NCI-H1092 treated with DMSO at 0.1 percent for 48 hours (cell line): ENCODE data around the gene IFRD1.
A peak's percentile ranks its signal among the peaks of the same experiment; 100 is the strongest.
"Not testable (repeated sequence)": the region's sequence is repeated elsewhere in the genome, so short reads cannot be mapped to it uniquely, and the experiment has no call there.

Experiments used
- DNase-seq: peaks from one replicate; lab custom pipeline; 2025; lab: John Stamatoyannopoulos, UW

IFRD1 gene

DNA sequence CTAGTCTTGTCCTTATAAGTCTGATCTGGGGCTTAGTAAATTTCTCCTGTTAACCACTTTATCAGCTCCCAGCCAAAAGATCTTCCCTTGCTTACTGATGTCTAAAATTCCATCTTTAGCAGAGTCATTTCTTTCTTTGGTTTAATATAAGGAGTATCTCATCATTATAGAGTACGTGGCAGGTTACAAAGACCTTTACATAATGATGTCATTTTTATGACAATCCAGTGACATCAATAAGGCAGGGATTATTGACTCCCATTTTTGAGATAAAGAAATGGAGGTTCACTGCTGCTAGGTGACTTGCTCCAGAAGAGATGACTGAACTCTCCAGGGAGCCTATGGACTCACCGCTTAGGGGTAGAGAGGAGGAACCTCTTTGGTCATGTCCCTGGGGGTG is 8.1 kb upstream of the IFRD1 start:
- DNase-seq: no peak

DNA sequence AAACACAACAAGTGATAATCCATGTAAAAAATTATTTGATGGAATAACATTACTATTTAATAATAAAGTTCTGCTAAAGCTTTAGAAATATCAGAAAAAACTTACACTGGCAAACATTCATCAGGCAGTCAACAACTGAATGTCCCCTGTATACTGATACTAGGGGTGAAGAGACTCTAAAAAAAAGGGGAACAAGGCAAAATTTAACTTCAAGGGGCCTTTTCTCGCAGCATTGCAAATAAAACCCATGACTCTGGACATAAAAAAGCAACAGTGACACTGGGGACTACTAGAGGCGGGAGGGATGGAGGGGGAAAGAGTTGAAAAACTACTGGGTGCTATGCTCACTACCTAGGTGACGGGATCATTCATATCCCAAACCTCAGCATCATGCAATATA is 5.8 kb upstream of the IFRD1 start:
- DNase-seq: no peak

DNA sequence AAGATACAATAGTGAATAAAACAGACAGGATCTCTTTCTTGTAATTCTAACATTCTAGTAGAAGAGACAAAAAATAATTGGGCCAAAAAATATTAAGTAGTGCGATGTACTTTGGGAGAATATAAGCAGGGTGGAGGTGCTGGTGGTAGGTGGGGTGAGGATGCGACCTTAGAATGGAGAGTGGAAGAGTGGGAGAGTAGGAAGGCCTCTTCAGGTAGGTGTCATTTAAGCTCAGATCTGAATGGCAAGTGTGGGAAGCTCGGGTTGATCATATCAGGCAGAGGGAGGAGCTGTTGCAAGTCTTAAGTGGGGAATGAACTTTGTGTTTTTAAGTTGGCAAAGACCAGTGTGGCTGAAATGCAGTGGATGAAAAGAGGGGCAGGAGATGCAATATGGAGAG is 3.8 kb upstream of the IFRD1 start:
- DNase-seq: no peak

DNA sequence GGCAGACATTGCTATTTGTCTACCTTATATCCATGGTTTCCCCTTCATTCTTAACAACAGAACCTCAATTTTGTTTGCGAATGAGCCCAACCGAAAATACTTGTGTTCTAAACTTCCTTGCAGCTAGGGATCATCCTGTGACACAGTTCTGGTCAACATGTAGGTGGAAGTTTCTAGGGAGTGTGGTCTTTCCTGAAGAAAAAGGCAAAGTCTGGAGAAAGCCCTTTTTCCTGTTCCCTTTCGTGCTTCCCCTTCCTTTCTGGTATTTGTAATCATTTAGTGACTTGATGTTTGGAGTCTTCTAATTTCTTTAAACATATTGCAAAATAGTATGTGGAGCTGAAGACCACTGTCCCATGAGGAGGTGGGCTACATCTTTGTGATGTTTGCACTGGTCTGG is 2.9 kb upstream of the IFRD1 start:
- no peak for DNase-seq

DNA sequence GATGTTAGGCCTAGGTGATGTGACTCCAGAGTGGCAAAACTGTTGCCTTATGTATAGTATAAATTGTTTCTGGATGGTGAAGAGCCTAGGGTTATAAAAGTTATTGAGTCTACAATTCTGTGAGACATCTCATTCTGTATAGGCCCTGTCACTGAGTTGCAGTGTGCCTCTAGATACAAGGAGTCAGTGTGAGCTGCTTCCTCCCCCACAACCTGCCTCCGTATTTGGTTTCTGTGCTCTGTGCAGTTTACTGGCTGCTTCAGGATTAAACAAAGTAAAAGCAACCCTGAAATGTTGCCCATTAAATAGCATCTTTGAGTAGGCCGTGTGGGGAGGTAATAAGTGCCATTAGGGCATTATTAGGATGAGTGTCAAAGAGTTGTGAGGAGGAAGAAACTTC is 1.9 kb upstream of the IFRD1 start:
- DNase-seq: no peak

DNA sequence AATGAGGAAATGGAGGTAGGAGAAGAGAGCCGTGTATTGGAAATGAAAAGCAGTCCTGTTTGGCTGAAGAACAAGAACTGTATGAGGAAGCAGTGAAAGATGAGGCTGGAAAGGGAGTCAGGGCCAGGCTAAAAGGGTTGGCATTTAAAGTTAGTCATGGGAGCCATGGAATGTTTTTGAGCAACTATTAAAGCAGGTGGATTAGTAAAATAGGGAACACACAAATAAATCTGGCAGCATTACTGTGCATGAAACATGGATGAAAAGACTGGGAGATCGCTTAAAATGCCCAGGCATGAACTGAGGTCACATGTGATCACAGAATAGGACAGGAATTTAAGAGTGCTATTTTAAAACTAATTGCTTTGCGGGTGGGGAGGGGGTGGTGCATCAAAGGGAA is 1.4 kb upstream of the IFRD1 start:
- DNase-seq: no peak

DNA sequence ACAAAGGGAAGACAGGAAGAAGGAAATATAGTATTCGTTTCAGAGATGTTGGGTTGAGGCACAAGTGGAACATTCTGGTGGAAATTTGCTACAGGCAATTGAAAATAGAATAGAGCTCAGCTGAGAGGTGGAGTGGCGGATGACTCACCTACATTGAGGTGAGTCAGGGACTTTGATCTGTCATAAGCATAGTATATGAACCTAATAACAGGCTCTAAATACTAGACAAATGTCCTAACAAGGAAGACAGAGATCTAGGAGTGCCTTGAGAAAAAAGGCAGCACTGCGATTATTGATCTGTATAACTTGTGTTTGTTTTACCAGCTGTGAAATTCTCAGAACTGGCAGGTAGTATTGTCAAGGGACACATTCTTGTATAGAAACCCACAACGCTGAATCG is 907 bp upstream of the IFRD1 start:
- DNase-seq: peak; percentile 42

DNA sequence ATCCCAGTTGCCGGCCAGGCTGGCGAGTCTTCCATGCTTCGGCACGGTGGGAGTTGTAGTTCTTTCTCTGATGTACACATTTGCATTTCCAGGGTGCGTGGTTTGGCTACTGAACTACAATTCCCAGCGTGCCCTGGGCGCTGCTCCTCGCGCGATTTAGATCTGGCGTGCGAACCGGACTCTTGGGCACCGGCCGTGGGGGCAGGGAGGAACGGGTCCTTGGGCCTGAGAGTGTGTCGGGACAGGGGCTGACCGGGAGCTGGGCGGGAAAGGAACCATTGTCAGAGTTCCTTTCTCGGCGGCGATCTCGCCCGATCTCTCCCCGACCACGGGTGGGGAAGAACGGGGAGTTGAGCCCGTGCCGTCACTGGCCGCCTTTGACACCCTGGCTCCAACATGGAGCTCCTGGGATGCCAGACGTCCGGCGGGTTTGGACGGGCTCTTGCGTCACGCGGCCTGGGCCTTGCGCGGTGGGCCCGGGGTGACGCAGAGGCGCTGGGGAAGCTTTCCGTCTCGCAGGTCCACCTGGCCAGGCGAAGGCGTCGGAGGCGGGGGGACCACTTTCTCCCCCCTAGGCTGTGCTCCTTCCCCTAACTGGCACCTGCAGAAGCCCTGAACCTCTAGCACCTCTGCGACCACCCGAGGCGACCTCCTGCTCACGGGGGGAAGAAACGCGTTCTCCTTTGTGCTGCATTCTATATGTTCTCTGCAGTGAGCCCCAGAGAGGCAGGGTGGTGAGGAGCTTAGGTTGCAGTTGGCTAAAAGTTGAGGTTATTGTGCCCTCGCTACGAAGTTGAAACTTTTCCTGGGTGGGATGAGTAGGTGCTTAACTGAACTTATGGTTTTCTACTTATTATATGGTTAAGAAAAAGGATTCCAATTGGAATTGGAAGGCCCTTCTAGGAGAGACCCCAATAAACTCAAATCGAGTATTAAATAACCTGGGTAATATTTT is 824 bp downstream of the IFRD1 start:
- peak; percentile 99 for DNase-seq

DNA sequence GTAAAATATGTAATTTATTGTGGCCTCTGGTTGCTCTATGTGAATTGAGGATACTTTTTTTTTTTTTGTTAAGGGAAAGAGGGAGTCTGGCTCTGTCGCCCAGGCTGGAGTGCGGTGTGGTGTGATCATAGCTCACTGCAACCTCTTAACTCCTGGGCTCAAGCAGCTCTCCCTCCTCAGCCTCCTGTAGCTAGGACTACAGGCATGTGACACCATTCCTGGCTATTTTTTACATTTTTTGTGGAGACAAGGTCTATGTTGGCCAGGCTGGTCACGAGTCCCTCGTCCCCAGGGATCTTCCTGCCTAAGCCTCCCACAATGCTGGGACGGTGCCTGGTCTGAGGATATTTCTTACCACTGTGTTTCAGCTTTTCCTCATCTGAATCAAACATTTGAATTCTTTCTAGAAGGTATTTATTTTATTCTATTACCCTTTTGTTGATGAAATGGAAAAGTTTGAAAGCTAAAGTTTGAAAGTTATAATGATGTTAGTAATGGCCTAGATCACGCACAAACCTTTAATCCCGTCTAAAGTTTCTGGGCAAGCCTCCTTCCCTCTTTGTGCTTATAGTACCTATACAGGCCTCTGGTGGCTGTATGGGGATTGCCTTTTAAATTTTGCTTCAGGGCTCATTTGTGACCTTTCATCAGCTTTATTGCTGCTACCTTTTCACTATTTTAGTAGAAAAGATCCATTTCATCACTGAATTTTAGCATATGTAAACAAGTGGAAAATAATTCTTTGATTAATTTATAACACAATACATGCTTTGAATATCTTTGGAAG is 2.0 kb downstream of the IFRD1 start:
- DNase-seq: no peak

DNA sequence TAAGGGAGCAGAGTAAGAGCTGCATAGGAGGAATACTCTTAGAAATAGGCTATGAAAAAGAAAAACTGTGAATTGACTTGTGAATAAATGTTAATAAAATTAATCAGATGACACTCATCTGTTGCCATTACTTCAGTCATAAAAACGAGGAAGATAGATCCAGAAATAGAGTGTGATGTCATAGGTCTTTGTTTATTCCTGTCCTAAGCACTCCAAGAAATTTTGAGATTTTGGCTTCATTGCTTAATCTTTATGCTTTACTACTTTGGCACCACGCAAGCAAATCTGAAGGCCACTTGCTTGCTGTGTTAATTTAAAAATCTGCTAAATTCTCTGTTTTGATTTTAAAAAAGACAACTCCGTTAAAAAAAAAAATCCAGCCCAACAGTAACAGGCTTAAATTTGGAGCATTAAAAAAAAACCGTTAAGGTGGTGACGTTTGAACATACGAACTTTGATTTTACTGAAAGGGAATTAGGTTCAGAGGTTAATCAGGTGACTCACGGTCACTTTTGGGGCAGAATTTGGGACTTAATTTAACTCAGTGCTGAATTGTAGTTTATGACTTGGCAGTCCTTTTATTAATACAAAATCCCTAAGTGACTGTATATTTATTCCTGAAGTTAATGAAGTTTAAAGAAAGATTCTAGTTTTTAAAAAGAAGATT is 3.4 kb downstream of the IFRD1 start:
- DNase-seq: no peak

DNA sequence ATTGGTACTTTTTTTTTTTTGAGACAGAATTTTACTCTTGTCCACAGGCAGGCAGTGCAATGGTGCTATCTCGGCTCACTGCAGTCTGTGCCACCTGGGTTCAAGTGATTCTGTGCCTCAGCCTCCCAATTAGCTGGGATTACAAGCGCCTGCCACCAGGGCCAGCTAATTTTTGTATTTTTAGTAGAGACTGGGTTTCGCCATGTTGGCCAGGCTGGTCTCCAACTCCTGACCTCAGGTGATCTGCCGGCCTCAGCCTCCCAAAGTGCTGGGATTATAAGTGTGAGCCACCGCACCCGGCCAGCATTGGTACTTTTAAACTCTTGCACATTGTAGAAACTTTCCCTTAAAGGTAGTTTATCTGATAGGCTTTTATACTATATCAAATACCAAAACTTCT is 3.9 kb downstream of the IFRD1 start:
- DNase-seq: not testable (repeated sequence)

DNA sequence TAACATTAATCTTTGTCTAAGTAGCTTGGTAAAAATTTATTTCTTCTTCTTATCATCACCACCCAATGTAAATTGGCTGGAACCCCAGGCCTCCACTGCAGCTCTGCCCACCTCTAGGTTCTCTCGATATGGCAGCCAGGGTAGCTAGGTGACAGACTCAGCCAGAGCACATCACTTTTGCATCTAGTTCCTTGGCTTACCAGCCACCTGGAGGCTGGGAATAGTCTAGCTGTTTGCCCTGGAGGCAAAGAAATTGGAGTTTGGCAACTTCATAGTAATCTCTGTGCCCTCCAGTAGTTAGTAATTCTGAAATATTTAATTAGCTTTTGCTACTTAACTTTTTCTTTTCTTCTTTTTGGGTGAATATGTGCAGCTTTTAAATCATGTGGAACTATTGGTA is 9.4 kb downstream of the IFRD1 start:
- DNase-seq: no peak

DNA sequence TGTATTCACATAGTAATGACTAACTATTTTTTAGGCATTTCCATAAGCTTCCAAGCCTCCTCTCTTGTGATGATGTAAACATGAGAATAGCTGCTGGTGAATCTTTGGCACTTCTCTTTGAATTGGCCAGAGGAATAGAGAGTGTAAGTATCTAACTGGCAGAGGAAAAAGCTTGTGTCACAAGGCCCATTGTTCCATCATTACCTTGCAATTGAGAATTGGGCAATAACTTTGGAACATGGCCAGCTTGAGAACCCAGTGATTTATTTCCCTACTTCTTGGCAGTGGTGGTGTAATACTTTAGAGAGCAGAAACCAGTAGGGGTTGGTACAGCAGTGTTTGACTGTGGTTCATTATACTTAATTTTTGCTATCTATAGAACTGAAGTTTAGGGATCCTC is 12.0 kb downstream of the IFRD1 start:
- DNase-seq: no peak

DNA sequence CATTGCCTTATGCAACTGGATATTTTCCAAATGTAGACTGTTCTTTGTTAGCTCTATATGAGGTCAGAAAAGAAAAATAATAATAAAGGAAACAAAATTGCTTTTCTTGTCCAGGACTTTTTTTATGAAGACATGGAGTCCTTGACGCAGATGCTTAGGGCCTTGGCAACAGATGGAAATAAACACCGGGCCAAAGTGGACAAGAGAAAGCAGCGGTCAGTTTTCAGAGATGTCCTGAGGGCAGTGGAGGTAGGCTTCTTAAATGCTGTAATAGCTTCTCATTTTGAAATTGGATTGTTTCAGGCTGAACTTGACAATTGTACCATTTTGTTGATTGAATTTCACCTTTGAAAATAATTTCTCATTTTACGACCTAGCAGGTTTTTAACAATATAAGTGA is 17.6 kb downstream of the IFRD1 start:
- no peak for DNase-seq

DNA sequence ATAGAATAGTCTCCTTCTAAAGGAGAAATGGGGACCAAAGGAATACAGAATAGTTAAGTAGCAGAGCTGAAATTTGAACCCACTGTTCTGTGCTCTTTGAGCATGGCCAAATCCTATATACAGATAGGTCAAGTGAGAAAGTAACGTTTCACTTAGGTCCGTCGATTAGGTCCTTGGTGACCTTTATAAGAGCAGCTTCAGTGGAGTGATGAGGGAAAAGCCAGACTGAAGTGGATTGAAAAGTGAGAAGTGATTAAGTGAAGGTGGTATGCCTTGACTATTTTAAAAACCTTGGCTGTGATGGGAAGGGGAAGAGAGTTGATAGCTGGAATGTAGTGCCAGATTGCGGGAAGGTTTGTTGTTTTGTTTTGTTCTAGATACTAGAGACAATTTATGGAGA is 19.9 kb downstream of the IFRD1 start:
- DNase-seq: no peak

DNA sequence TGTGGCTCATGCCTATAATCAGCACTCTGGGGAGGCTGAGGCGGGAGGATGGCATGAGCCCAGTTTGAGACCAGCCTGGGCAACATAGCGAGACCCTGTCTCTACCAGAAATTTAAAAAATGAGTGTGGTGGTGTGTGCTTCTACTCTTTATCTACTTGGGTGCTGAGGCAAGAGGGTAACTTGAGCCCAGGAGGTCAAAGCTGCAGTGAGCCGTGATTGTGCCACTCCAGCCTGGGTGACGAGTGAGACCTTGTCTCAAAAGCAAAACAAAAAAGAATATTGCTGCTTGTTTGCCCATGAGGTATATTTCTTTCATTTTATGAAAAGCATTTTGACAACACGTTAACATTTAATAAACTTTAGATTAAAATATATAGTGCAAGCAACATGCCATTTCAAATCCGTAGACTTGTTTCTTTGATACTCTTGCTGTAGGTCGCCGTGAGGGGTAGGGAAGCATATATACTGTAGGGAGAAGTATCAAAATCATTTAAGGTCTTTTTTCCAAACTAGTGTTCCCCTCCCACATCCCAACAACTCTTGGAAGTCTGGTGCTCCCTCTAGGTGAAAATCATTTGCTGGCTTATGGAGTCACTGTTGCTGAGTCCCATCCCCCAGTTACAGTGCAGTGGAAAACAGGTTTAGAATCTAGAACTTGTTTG is 26.3 kb downstream of the IFRD1 start:
- no peak for DNase-seq

DNA sequence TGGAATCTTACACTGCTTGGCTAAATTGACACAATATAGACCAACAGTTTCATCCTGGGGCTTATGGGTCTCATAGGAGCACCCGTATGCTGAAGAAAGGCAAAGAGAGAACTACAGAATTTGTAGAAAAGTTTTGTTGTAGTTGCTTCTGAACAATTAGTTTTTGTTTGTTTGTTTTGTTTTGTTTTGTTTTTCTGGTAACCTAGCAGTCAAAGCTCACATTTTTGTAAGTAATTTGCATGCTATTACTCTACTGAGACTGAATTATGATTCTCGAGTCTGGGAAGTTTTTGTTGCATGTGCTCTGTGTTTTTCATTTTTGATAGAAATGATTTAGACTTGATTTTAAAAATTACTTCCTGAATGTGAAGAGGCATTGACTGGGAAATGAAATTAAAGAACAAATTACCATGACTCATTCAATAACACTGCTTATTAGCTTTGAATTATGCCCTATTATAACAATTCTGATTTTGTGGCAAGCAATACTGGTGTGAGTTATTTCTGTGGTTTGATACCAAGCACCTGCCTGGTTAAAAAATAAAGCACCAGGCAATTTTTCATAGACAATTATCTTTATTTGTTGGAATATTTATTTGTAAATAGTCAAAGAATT is 31.0 kb downstream of the IFRD1 start:
- DNase-seq: no peak

DNA sequence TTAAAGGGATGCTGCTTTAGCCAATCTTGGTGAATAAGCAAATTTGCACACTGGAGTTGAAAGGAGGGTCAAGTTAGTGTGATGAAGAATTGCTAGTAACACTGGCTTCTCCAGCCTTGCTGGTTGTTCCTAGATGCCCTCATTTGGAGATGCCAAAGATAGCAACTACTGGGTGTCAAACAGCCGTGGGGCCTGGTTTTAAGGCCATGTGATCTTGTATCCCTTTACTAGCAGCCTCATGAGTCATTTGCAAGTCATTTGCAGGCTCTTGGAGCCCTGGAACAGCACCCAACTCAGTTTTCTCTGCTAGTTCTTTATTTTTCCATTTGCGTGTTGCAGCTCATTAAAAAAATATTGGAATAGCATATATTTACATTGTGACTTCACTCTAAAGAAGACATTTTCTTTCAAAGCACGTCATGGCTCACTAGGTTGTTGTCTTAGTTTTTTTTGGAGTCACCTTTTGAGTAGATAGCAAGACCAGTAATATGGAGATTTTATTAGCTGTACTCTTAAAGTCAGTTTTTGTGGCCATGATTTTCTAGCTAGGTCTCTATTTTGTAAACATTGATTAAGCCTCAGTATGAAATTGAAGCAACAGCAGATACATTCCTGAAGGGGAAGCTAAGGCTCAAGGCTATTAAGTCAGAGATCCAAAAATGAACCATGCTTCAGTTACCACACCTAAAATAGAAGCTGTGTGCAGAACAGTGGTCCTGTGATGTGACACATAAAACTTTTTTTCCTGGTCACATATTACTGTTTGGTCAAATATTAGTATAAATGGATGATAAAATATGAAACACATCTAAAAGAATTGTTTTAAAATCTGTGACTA is 31.8 kb downstream of the IFRD1 start:
- no peak for DNase-seq

DNA sequence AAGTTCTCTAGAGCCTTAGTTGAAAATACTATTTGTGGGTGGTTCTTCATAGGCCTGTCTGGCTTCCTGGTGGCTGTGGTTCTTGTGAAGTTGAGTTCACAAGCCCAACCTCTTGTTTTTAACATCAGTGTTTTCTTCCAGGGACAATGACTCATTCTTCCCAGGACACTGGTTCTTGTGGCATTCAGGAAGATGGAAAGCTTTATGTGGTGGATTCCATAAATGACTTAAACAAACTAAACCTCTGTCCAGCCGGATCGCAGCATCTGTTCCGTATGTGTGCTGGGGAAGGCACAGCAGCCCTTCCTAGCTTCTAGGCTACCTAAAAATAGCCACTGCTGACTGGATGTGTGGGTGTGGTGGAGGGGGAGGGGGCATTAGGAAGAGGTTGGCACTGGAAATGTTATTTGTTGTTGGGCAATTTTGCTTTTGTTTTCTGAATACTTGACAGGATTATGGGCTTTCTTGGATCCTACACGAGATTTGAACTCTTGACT is 34.5 kb downstream of the IFRD1 start:
- no peak for DNase-seq

DNA sequence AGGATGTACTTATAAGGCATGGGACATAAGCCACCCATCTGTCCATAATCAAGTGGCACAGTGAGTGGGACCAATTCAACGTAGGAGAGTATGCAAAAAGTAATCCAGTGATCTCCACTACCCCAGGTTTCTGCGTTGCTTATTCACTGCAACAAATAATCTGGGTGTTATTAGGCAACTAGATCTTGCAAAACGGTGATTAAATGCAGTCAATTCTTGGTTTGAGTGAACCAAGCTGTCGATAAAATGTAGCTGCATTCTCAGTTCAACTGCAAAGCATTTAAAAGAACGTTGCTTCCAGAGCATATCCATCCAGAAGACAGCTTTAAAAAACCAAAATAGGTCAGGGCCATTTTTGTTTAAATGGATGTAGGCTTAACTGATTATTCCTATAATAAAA is 35.5 kb downstream of the IFRD1 start:
- no peak for DNase-seq
